NCI-H1092 (cell line): Measurements from ENCODE around the gene TOX2.

ENCODE experiments used
- DNase-seq: peaks from one replicate; lab custom pipeline; 2025; lab: John Stamatoyannopoulos, UW

TOX2 gene

DNA sequence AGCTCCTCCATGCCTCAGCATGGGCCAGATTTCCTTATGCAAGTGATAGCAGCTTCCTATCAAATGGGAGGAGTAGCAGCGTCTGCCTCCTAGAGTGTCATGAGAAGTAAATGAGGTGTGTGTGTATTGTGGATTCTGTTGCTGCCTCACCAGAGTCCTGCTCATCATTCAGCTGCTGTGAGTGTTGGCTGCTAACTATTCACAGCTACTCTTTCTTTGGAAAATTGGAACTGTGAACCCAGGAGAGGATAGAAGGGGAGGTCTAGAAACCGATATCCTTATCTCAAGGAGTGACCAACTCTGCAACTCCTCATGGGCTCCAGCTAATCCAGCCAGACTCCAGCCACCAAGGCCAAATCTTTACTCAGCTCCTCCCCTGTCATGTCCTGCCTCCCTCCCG, 63.3 kb downstream of the TOX2 start:
- no peak for DNase-seq

DNA sequence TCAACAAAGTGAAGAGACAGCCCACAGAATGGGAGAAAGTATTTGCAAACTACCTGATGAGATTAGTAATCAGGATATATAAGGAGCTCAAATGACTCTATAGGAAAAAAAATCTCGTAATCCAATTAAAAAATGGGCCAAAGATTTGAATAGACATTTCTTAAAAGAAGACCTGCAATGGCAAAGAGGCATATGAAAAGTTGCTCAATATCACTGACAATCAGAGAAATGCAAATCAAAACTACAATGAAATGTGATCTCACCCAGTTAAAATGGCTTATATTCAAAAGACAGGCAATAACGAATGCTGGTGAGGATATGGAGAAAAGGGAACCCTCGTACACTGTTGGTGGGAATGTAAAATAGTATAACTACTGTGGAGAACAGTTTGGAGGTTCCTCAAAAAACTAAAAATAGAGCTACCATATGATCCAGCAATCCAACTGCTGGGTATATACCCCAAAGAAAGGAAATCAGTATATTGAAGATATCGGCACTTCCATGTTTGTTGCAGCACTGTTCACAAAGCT, 65.0 kb downstream of the TOX2 start:
- no peak for DNase-seq

DNA sequence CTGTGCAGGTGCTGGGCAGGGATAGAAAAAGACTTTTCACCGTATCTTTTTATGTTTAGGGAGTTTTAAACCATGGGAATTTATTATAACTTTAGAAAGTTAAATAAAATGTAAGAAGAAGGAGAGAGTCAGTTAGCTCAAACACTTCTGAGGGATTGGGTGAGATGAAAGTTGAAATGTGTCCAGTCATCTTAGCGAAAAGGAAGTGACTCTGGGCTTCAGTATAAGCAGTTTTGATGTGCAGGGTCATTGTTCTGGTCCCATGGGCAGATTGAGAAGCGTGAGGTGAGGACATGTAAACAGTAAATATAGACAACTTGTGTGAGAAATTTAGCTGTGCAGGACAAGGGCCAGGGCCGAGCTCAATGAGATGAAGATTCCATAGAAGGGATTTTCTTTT, 66.9 kb downstream of the TOX2 start:
- no peak for DNase-seq

DNA sequence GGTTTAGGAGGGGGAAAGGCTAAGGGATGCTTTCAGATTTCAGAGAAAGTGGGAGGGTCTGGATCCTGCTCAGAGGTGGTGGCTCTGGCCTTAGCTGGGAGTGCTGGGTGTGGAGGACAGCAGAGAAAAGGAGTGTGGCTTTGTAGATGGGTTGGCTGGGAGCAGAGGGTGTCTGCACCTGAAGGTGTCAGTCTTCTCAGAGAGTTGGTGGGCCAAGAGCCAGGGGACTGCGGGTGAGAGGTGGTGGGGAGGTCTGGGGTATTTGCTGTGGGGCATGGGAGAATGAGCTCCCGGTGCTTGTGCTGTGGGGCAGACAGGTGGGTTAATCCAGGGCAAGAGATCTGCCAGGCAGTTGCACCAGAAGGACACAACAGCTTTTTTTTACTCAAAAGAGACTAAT, 67.4 kb downstream of the TOX2 start:
- DNase-seq, result no peak

DNA sequence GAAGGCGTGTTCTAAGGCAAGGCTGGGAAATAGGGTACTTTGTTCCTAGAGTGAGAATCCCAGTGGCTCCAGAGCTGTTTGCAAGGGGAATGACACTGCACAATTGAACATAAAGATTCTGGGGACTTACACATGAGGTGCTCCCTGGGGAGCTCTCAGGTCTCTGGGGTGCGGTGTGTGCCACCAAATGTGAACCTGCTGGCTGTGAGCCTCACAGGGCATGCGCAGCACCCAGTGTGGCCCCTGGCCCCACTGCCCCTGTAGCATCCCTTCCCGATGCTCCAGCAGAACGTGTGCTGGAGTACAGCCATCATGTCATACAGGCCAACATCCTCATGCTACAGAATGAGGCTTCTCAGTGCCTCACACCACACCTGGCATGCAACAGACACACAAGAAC, 68.2 kb downstream of the TOX2 start:
- no peak for DNase-seq

DNA sequence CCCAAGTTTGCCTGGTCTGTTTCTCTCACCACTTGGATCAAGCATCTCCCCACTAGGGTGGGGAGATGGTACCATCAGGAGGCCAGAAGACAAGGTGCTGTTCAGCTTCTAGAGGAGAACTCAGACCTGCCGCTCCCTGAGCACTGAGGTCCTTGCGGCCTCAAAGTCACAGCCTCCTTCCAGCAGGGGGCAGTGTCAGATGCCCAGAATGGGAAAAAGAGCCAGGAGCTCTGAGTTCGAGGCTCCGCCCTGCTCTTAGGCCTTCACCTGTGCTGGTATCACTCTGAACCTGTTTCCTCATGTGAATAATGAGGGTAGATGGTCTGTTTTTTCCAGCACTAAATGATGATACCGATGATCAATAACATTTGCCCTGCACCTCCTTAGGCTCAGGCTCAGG, 68.7 kb downstream of the TOX2 start:
- no peak for DNase-seq

DNA sequence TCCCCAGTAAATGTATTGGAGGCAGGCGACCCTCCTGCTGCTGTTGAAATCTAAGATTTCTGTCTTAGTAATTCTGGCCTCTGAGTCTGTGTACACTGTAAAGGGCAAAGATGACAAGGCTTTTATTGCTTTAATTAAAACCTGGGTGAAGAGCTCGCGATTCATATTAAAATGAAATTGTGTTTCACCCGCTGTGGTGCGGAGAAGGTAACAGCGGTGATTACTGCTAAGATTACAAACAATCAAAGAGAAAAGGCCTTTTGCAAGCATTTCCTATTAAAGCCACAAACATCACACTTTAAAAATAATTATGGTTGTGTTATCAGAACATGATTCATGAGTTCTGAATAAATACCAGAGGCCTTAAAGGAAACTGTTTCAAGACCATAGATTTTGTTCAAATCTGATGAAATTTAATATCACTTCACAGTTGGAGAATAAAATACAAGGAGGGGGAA, 69.3 kb downstream of the TOX2 start:
- DNase-seq, result no peak

DNA sequence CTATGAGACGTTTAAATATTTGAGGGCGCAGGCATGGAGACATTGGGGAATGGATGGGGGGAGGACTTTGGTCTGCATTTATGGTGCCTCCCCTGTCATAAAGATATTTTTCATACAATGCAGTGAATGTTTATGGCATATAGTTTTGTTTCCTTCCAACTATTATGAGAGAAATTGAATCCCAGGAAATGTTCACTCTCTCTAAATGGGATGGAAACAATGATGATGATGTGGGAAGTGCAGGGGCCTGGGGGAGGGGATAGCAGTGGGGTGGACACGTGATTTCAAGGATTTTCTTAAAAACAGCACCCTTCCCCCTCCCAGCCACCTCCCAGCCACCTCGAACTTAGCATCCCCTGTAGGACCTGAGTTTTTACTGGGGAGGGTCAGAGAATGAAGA, 69.9 kb downstream of the TOX2 start:
- DNase-seq, result no peak

DNA sequence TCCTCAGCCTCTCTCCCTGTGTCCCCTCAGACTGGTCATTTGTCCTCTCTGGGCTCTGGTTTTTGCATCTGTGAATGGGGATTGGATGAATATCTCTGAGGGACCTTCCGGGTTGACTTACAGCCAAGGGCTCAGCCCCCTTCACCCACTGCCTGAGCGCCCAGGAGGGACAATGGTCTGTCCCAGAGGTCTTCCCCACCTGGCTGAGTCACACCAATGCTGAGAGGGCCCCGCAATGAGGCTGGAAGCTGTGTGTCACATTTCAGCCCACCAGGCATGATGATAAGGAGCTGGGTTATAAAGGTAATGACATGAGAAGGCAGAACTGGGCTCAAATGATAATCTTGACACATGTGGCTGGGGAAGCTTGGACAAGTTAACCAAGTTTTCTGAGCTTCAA, 70.5 kb downstream of the TOX2 start:
- no peak for DNase-seq

DNA sequence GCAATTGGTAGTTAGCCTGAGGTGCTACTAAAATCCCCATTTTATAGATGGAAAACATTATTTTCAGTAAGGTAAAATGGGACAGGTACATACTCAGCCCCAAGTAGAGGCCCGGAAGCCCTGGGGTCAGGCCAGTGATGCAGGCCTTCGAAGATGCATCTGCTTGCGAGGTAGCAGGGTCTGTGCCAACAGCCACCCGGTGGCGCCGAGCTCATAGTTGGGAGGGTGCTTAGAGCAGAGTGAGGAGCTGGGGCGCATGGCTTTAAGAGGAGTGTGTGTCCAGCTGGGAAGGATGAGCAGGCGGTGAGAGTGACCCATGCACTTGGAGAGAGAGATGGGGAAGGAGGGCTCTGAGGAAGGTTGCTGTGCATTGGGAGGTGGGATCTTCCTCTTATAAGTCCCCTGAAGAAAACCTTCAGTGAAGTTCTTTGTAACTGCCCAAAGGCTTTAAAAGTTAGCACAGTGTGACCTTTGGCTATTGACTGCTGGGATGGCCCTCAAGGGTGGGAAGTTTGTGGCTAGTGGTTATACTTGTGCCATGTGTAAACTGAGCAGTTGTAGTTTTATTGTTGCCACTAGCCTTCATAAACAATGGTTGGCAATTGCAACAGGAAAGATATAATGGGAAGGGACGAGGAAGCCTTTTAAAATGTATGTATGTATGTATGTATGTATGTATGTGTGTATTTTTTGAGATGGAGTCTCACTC, 71.1 kb downstream of the TOX2 start:
- DNase-seq, result no peak

DNA sequence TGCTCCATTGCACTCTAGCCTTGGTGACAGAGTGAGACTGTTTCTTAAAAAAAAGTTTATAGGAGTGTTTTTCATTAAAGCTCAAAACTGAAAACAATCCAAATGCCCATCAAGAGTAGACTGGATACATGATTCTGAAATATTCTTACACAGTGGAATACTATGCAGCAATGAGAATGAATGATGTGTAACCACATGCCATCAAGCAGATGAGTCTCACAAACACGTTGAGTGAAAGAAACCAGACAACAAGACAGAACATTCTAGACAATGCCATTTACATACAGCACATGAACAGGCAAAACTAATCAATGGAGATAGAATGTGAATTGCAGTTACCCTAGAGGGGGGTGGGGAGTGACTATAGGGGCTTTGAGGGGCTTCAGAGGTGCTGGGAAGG, 72.4 kb downstream of the TOX2 start:
- no peak for DNase-seq

DNA sequence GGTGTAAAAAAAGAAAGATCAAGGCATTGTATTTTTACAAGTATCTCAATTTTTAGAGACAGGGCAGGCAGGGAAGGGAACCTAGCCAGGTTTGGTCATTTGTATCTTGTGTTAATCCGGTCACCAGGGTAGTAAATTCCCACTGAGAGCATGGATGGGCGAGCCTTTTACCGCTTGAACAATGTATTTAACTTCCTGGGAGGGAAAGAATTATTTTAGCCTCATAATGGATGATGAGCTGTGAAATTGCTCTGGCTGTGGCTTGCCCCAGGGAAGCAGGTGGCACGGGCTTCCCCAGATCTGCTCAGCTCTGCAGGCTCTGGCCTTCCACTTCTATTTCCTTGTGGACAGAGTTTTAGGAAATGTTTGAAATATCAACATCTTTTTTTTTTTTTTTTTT, 72.9 kb downstream of the TOX2 start:
- peak; percentile 7 for DNase-seq

DNA sequence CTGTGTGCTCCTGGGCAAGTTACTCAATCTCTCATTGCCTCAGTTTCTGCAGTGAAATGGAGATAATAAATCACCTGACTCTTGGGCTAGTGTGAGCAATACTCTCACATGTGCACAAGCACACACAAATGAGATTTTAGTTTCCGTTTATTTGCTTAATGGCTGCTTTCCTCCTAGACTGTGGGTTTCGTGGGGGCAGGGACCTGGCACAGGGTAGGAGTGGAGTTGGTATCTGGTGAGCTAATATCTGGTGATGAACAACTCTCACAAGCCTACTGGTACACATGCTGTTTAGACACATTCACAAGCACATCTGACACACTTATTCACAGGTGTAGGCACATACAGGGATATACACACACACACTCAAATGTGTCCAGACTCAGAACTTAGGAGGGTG, 73.8 kb downstream of the TOX2 start:
- no peak for DNase-seq

DNA sequence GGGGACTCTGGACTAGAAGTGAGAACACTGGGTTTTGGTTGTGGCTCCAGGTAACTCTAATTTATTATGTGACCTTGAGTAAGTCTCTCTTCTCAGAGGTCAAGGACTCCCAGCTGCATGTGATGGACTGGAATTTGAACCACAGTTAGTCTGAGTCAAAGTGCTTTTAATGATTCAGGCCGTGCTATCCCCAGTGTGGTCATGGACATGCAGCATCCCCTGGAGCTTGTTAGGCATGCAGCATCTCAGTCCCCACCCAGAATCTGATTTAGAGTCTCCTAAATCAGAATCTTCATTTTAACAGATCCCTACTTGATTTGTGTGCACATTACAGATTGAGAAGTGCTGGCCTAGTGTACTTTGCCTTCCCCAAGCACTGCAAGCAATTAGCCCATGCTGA, 74.2 kb downstream of the TOX2 start:
- DNase-seq, result no peak

DNA sequence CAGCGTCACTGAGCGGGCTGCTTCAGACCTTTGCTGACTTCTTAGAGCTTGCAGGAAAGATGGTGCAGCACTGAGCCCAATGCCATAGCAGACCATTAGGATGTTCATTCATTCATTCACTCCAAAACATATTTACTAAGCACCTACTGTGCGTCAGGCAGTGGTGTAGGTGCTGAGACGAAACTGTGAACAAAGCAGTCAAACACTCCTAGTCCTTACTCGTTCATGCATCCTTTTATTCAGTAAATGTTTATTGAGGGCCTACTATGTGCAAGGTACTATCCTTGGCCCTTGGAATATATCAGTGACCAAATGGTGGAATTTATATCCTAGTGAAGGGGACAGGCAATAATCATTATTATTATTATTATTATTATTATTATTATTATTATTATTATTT, 76.6 kb downstream of the TOX2 start:
- DNase-seq, result no peak

DNA sequence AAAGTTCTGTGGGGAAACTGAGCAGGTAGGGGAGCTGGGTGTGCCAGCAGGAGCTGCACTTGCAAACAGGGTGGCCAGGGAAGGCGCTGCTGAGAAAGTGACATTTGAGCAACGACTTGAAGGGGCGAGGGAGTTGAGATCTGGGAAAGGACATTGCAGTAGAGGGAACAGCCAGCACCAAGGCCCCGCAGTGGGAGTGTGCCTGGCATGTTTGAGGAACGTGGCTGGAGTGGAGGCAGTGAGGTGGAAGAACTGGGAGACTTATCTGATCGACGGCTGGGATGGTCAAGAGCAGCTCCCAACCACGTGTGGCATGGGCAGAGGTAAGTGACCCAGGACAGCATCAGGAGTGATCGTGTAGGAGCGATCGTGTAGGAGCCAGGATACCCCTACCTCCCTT, 77.3 kb downstream of the TOX2 start:
- DNase-seq, result no peak

DNA sequence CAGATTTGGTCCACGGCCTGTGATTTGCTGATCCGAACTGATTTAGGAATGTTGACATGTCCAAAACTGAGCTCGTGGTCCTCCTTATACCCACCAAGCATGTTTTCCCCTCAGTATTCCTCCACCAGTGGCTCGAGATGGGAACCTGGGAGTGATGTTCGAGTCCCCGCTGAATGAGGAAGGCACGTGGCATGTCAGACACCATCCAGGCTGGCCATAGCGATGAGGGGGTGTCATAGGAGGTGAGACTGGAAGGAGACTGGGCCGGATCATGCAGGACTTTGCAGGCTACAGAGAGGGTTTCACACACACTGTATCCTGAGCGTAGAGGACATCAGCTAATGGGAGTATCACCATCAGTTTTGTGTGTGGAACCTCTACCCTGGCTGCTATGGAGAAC, 78.2 kb downstream of the TOX2 start:
- no peak for DNase-seq

DNA sequence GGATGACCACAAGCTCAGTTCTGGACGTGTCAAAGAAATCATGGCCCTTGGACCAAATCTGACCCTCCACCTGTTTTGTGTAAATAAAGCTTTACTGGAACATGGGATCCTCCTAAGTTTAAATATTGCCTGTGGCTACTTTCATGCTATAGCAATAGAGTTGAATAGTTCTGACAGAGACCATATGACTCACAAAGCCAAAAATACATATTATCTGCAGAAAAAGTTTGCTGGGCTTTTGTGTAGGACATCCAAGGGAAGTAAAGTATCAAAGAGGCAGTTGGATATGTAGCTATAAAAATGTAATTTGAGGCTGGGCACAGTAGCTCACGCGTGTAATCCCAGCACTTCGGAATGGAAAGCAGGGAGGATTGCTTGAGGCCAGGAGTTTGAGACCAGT, 78.9 kb downstream of the TOX2 start:
- DNase-seq, result no peak

DNA sequence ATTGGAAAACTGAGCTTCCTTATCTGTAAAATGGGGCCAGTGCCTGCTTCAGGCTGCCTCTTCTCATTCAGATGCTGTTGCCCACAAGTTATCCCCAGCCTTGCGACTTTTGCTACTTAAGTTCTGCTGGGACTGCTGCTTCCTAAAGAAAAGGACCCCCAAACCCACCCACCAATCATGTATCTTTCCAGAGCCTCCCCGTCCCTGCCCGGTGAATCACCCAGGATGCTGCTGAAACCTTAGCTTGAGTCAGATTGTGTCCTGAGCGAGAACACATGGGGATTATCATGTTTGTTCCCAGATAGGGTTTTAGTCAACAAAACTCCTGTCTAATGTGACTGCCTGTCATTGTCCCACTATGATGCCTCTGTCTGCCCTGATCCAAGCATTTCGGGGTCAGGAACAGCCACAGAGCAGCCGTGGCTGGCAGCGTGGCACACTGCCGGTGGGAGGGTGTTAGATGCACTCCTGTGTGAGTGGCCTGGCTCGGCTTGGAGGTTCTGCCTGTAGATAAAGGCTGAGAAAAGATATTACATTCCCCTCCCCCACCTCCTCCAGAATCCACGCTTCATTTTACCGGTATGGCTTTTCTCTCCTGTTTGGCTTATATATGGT, 79.9 kb downstream of the TOX2 start:
- no peak for DNase-seq

DNA sequence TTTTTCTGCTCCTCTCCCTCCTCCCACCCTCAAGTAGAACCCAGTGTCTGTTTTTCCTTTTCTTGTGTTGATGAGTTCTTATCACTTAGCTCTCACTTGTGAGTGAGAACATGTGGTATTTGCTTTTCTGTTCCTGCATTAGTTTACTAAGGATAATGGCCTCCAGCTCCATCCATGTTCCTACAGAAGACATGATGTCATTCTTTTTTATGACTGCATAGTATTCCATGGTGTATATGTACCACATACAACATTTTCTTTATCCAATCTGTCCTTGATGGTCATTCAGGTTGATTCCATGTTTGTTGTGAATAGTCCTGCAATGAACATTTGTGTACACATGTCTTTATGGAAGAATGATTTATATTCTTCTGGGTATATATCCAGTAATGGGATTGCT, 81.0 kb downstream of the TOX2 start:
- no peak for DNase-seq

DNA sequence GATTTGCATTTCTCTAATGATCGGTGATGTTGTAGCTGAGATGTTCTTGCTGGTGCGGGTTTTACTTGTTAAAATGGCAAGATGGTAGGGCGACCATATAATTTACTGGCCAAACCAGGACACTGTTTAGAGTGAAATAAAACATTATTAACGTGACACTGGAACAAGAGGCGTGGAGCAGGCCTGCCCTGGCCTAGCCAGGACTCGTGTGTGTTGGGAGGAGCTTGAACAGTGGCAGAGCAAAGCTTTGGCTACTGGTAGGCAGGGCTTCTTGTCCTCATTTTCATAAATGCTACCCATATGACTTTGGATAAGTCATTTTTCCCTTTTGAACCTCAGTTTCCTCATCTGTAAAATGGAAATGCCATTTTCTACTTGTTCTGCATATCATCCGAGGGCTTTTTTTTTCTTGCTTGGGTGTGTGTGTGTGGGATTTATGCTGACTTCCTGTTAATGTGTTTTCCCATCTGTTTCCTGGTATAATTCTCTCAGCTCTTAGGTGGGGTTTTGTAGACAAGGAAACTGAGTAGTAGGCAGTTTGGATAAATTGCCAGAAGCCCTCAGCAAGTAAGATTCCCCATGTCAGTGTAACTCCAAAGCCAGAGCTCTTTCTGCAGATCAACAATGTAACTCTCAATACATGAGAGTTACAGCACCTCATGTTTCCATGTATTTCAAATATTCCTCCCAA, 81.7 kb downstream of the TOX2 start:
- DNase-seq, result no peak

DNA sequence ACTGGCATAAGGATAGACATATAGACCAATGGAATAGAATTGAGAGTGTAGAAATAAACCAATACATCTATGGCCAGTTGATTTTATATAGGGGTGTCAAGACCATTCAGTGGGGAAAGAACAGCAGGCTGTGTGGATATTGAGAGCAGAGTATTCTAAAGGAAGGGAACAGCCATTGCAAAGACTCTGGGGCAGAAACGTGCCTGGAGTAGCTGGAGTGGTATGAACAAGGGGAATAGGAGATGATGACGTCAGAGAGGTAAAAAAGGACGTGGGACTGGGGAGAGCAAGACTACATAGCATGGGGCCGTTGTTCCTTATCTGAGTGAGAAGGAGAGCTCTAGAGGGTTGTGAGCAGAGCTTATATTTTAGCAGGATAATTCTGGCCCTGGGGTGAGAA, 85.2 kb downstream of the TOX2 start:
- DNase-seq, result no peak
